ENCODE results near the gene NUP214.

Gene NUP214

GRCh38 chr9:131277910-131278701 lies 152.7 kb downstream of the NUP214 start (continued):
- TF ChIP-seq ZNF692 (tag by site-specific recombination; IDR thresholded peaks at IDR 0.05) = peak; percentile 60; the same call in 1 of the 2 replicates
- TF ChIP-seq ZNF843 (tag by site-specific recombination; IDR thresholded peaks at IDR 0.05) = no peak
- no peak for TF ChIP-seq ZNF416 (tag by site-specific recombination; IDR thresholded peaks at IDR 0.05)
- no peak for TF ChIP-seq ZNF704 (tag by site-specific recombination; IDR thresholded peaks at IDR 0.05)
- peak; percentile 95 for TF ChIP-seq MZF1 (tag by site-specific recombination; IDR thresholded peaks at IDR 0.05; ENCODE audit: borderline replicate concordance)
- no peak for TF ChIP-seq ZNF571 (tag by site-specific recombination; IDR thresholded peaks at IDR 0.05)
- TF ChIP-seq ZBTB20 (tag by site-specific recombination; IDR thresholded peaks at IDR 0.05) = peak; percentile 45; the same call in 1 of the 2 replicates
- TF ChIP-seq ZNF302 (tag by site-specific recombination; IDR thresholded peaks at IDR 0.05; ENCODE audit: low read depth) = no peak
- no peak for TF ChIP-seq ZNF785 (tag by site-specific recombination; IDR thresholded peaks at IDR 0.05)
- no peak for TF ChIP-seq PRDM6 (tag by site-specific recombination; IDR thresholded peaks at IDR 0.05)
- TF ChIP-seq ZNF350 (tag by site-specific recombination; IDR thresholded peaks at IDR 0.05) = no peak

GRCh38 chr9:131278702-131279111 lies 153.3 kb downstream of the NUP214 start:
- Histone ChIP-seq H3K27ac (ENCODE audit: extremely low read depth, low read depth, low read length) (no peak overlapping the region), H3K36me3 (ENCODE audit: control insufficient read depth in 2 of 2, insufficient read depth in 1 of 2, low read length in 2 of 2) (no peaks in the 10 kb centered on the region), H3K4me3 (ENCODE audit: low read depth, low read length) (no peak overlapping the region), H3K9me3 (ENCODE audit: control insufficient read depth, insufficient read depth, low read depth, low read length) (no peaks in the 10 kb centered on the region), H3K4me1 (ENCODE audit: control insufficient read depth, insufficient read depth, low read length) (no peaks in the 10 kb centered on the region)
- POLR2A ChIA-PET = no interaction called here
- CTCF ChIA-PET = interaction anchor here (0.6 to 2.1 kb wide), 2 partner anchors 58 to 400 kb away, joined by 3 to 12 read pairs; no protein-coding TSS in a partner anchor
- TF ChIP-seq SCRT2 (tag by site-specific recombination; IDR thresholded peaks at IDR 0.05) (peak; percentile 56; the same call in 1 of the 2 replicates), ZNF701 (tag by site-specific recombination; IDR thresholded peaks at IDR 0.05) (no peak)

- POLR2A ChIA-PET = interaction anchor here (0.6 kb wide), 2 partner anchors 21 to 32 kb away, joined by 4 to 5 read pairs; no protein-coding TSS in a partner anchor
- Histone ChIP-seq H3K9me3 (ENCODE audit: control insufficient read depth, insufficient read depth, low read depth, low read length) (no peaks in the 10 kb centered on the region), H3K4me1 (ENCODE audit: control insufficient read depth, insufficient read depth, low read length) (no peaks in the 10 kb centered on the region), H3K4me3 (ENCODE audit: low read depth, low read length) (no peak overlapping the region), H3K27ac (ENCODE audit: extremely low read depth, low read depth, low read length) (no peak overlapping the region), H3K36me3 (ENCODE audit: control insufficient read depth in 2 of 2, insufficient read depth in 1 of 2, low read length in 2 of 2) (no peaks in the 10 kb centered on the region)
- no peak for TF ChIP-seq ZNF433 (tag by site-specific recombination; IDR thresholded peaks at IDR 0.05; ENCODE audit: low read depth)
- TF ChIP-seq FEZF1 (tag by site-specific recombination; IDR thresholded peaks at IDR 0.05) = no peak
- no peak for TF ChIP-seq ZNF529 (tag by site-specific recombination; IDR thresholded peaks at IDR 0.05; ENCODE audit: insufficient replicate concordance)
- no peak for TF ChIP-seq SCRT2 (tag by site-specific recombination; IDR thresholded peaks at IDR 0.05)
- CTCF ChIA-PET = interaction anchor here (2.1 kb wide), 1 partner anchor 57 kb away, joined by 12 read pairs; no protein-coding TSS in a partner anchor
These were observed 153.9 kb downstream of the NUP214 start for GRCh38 chr9:131279196-131279862.
